HG02678 (cell line): ENCODE measurements around the gene ABCC6.
"Not testable (repeated sequence)": the region's sequence is repeated elsewhere in the genome, so short reads cannot be mapped to it uniquely, and the experiment has no call there.

Source experiments
- ATAC-seq: cut with Tn5 transposase; IDR thresholded peaks from one replicate; pipeline ENCODE4 v1.9.1; 2021; ENCODE audit warnings: mild to moderate bottlenecking, moderate library complexity; ENCODE audit not compliant: unreplicated experiment

ABCC6 gene

DNA sequence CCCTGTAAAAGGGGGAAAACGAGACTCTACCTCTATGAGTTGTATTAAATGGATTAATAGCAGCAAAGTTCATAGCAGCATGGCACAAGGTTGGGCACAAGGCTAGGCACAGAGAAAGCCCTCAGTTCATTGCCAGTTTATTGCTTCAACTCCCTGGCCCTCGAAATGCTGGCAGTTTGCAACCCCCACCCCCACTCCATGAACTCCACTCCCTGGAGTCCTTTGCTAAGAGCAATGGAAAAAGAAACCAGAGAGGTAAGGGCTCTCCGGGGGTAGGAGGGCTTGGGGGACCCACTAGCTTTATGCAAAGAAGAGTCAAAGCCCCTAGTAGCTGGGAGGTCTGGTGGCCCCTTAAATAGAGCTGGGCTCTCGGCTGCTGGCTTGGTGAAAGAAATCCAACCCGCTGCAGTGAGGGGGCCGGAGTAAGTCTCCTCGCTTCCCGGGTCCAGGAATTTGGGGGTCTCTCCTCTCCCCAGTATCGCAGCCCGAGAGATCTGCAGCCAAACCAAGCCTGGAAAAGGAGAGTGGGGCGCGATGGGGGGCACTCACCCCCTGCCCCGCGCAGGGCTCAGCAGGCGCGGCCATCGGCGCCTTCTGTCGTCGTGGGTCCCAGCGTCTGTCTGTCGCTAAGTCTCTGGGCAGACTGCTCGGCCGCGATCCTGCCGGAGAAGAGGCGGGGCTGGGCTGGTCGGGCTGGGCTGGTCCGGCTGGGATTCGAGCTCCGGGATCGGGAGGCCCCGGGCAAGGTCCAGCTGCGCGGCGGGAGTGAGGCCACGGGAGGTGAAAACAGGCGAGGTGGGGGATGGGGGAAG, at the start of gene ABCC6:
ABCC6 (minus strand) TSS at position 645 of the 812 bp plus-strand sequence; CDS start at position 585, 60 bp downstream.
- not testable (repeated sequence) for ATAC-seq

DNA sequence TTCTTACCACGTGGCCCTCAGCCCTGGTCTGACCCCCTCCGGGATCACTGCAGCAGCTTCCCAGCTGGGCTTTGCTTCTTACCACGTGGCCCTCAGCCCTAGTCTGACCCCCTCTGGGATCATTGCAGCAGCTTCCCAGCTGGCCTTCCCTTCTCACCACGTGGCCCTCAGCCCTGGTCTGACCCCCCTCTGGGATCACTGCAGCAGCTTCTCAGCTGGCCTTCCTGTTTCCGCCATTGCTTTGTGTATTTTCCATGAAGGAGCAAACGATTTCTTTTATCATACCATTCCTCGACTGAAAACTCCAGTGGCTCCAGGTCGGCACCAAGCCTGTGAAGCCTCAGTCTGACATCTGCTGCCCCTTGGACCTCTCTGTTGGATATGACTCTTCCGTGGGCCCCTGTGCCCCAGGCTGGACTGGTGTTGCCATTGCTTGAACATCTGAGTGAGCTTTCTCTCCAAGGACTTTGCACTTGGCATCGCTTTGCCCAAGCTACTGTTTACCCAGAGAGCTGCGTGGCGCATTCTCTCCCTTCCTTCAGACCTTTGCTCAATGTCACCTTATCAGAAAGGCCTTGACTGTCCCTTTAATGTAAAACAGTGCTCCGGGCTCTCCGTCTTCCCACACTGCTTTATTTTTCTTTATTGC, 49.4 kb upstream of the ABCC6 start:
- not testable (repeated sequence) for ATAC-seq

DNA sequence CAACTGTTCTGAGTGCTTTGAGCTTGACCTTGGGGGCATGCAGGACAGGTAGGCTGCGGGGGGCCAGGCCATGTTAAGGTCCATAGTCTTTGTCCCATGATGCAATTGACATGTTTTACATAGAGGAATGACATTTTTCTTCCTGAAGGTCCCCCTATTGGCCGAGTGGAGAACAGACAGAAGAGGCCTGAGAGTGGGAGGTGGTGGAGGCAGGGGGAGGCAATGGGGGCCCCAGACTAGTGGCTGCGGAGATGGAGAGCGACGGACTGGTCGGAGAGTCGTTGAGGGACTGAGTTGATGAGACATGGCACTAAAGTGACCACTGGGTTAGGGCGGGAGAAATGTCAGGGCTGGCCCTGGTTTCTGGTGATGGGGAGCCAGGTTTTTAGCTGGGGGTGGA, 48.4 kb upstream of the ABCC6 start:
- ATAC-seq: not testable (repeated sequence)

DNA sequence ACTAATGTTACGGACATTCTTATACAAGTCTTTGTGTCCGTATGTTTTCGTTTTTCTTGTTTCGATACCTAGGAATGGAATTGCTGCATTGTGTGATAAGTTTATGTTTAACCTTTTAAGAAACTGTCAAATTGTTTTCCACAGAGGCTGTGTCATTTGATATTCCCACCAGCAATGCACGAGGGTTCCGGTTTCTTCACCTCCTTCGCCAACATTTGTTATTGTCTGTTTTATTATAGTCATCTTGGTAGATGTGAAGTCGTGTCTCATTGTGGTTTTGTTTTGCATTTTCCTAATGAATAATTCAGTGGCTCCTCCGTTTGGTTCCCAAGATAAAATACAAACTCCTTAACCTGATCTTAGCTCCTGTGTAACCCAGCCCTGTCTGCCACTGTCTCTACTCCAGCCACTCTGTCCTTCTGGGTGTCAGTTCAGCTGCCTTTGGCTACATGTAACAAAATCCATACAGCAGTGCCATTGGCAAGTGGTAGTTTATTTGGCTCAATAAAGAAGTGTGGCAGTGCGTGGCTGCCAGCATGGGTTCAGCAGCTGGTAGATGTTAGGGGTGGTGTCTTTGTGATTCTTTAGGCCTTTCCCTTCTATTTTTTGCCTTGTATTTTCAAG, 45.0 kb upstream of the ABCC6 start:
- ATAC-seq: not testable (repeated sequence)

DNA sequence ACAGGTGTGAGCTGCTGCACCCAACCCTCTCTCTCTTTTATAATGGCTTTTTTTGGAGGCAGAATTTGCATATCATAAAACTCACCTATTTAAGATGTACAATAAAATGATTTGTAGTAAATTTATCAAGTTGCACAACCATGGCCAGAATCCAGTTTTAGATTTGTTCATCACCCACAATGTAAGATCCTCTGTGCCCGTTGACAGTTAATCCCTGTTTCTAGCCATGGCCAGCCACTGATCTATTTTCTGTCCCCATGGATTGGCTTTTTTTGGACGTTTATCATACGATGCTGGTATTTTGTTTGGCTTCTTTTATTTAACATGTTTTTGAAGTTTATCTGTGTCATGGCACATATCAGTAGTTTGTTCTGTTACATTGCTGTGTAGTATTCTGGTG, 44.4 kb upstream of the ABCC6 start:
- not testable (repeated sequence) for ATAC-seq

DNA sequence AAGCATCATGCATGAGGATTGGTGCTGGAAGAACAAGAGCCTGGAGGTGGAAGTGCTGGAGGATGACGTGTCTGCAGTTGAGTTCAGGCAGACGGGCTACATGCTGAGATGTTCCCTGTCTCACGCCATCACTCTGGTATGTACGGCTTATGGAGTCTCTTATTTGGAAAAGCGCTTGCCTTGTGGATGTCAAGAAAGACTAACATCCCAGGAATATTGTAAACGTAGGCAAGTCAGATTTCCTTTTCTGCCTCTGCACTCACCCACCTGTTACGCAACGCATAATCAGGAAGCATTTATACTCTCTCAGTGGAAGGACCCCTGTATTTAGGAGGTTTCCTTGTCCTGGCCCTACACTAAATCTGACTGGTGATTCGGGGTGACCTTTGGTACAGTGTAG, 41.8 kb upstream of the ABCC6 start:
- ATAC-seq: not testable (repeated sequence)

DNA sequence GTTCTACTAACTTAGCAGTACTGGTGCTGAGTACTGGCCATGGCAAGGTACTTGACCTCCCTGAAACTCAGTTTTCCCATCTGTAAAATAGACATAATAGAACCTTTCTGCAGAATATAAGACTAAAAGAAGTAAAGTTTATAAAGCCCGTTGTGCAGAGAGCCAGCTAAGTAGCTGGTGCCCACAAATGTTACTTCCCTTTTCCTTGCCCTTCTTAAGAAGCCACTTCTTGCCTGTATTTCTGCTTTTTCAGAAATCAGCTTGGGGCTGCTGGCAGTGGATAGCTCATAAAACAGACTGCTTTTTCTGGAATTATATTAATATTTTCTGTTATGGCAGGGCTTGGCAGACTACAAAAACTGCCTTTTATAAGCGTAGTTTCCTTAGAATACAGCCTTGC, 40.7 kb upstream of the ABCC6 start:
- not testable (repeated sequence) for ATAC-seq

DNA sequence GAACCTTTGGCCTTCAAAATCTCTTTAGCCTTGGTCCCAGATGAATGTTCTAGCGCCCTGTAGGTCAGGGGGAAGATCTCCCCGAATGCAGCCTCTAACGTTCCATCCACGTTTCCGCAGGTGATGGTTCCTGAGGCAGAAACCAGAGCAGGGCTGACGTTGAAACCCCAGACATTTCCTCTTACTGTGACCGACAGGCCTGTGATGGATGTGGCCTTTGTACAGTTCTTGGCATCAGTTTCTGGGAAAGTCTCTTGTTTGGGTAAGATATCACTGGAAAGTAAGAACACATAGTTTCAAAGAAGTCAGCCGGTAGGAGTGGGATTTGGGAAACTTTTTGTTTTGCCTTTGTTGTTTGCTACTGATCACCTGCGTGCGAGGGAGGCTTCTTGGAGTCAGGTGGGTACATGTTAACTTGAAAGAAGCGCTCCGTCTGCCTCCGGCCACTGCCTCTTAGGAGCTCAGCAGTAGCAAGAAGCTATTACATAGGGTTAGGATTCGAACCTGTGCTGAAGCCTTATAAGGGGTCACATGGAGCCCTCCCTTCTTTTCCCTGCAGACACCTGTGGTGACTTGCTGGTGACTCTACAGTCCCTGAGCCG, 39.8 kb upstream of the ABCC6 start:
- not testable (repeated sequence) for ATAC-seq

DNA sequence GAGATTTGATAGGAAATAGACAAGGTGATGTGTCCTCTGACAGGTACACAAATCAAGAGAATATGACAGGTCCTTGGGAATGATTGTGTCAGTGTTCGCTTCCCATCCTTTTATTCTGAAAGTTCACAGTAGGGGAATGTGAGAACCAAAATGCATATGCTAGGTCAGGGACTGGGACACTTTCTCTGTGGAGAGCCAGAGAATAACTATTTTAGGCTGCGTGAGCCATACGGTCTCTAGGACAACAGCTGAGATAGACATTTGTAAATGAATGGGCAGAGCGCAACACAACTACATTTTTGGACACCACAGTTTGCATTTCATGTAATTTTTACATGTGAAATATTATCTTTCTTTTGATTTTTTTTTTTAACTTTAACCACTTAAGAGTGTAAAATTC, 36.7 kb upstream of the ABCC6 start:
- not testable (repeated sequence) for ATAC-seq

DNA sequence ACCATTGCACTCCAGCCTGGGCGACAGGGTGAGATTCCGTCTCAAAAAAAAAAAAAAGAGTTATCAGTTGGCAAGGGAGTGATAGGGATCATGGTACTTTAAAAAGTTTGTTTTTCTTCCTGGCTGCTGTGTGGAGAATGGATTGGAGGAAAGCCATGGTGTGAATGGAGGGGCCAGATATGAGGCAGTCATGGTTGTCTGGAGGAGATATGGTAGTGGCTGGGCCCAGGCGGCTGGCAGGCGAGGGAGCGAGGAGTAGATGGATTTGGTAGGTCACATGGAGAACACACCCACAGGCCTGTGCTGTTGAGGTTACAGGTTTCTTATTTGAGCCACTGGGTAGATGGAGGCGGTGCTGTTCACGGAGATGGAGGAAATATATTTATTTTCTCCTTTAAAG, 35.5 kb upstream of the ABCC6 start:
- ATAC-seq: not testable (repeated sequence)

DNA sequence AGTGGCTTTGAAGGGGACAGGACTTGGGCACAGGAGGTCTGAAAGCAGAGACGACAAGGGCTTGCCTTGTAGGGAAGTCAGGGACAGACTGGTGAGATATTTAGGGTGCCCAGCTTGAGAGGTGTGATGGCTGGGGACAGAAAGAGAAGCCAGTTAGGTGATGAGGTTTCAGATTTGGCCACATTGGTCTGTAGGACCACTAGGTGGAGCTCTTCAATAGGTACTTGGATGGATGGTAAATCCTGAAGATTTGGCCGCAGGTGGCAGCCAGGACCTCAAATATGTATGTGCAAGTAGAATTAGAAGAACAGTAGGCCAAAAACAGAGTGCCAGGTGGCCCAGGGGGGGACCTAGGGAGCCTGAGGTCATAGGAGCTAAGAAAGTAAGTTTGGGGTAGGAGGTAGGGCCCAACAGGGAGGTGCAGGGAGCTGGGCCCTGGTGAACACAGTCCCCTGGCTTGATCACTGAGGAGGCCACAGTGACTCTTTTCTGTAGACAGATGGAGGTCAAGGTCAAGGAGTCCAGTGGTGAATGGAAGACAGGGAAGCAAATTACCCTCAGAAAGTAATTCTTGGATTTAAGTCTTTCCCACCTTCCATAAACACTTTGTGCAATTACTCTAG, 34.1 kb upstream of the ABCC6 start:
- ATAC-seq: not testable (repeated sequence)

DNA sequence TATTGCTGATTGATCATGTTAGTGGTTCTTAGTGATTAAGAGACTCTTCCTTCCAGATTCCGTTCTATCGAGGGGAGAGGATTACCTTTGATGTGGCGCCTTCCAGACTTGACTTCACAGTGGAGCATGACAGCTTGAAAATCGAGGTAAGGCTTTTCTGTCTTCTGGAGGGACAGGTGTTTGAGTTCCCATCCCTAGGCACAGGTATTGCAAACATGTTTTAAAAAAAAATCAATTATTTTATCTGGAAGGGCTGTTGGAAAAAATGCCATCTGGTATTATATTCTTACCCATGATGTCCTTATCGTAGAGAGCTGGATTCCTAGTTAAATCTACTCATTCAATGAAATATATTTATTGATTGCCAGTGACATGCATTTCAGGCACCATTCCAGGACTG, 29.1 kb upstream of the ABCC6 start:
- not testable (repeated sequence) for ATAC-seq

DNA sequence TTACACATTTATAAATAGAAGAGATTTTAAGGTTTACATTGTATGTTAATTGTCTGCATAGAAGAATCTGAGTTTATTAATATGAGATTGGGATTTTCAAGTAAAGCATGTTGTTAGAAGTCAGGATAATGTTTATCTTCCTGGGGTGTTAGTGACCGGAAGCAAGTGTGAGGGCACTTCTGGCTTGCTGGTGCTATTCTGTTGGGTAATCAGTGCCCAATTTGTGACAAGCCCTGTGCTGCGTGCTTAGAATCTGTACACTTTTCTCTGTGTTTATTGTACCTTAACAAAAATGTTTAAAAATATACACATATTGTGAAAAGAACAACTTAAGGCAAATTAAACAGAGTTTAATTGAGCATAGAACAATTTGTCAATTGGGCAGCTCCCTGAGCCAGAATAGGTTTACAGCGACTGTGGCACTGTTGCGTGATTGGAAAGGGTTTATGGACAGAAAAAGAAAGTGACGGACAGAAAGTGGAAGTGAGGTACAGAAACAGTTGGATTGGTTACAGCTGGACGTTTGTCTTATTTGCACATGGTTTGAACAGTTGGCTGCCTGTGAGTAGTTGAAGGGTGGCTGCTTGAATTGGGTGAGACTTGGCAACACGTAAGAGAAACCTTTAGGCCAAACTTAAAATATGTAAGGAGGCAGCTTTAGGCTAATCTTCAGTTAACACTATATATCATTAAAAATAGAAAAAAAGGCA, 26.5 kb upstream of the ABCC6 start:
- ATAC-seq: not testable (repeated sequence)

DNA sequence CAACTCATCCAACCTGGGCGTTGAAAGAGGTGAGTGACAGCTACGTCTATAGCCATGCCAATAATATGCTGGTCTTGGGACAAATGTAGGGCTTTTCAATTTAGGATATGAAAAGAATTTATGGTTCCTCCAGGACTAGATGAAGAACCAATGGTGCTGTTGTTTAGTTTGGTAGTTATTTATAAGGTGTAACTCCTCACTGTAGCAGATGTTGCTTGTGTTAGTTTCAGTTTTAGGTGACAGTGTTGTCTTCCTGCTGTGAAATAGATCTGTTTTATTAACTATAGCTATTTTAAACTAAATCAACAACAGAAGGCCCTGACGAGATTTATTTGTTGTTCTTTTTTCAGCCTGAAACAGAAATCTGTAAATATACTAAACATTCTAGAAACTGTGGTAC, 24.1 kb upstream of the ABCC6 start:
- ATAC-seq: not testable (repeated sequence)

DNA sequence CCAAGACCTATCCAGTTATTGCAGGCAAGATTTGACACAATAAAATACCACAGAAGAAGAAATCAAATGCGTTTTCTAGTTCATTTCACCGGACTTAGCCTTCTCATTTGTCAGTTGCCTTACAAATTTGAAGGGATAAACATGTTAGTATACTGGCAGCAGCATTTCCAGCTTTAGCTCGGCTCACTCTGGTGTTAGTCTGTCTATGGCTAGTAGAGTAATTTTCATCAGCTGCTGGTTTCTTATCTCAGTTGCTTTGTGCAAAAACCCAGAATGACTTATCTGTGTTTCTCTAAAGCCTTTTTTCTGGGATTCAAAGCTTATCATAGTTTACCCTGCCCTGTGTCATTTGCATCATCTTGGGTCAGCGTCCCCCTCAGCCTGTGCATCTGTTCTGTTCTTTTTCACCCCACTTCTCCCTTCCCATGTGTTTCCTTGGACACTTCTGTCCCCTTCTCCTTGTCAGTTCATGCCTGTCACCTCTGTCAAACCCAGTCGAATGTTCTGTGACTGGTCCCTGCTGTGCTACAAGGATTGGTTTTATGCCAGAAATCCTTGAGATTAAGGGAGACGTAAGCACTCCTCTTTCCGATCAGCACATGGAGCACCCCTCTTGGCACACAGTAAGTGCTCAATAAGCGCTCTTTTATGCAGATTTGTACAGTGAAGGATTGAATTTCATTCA, 23.4 kb upstream of the ABCC6 start:
- not testable (repeated sequence) for ATAC-seq

DNA sequence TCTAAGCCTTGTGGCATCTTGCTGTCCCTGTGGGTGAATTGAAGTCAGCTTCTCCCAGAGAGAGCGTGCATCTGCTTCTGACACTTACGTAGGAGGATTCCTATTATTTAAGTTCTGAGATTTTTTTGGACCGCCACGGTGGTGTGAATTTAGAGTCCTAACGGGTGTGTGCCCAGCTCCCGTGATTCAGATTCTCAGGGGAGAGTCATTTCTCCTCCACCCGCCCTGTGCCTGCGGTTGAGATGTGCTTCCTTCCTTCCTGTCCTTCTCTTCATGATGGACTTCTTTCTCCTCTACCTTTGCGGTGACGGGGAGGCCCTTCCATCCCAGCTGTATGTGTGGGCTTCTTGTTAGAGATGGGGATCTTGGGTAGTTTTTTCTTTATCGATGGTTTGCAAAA, 20.6 kb upstream of the ABCC6 start:
- ATAC-seq: not testable (repeated sequence)

DNA sequence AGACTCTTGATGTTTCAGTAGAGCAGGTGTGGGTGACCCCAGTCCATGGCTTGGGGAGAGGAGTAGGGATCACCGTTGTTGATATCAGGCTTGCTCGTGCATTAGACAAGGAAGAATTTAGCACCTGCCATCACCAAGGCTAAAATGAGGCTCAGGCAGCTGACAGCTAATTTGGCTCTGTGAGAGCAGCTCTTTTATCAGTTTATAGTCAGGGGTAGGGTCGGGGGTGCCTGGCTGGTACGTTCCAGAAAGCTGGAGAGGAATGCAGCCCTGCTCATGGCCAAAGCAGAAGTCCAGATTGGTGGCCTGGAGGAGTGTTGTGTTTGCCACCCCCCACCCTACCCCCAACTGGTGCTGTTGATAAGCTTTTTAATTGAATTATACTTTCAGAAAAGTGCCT, 17.4 kb upstream of the ABCC6 start:
- not testable (repeated sequence) for ATAC-seq

DNA sequence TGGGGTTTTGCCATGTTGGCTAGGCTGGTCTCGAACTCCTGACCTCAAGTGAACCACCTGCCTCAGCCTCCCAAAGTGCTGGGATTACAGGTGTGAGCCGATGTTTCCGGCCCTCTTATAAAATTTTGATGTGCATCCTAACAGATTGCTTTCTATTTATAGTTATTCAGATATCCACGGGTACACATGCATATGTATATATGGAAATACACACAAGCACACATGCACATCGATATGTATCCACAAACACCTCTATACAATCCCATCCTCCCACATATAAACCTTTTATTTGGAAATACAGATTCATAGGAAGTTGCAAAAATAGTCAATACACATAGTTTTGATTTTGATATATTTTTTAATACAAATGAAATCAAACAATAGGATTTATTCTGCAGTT, 14.4 kb upstream of the ABCC6 start:
- not testable (repeated sequence) for ATAC-seq

DNA sequence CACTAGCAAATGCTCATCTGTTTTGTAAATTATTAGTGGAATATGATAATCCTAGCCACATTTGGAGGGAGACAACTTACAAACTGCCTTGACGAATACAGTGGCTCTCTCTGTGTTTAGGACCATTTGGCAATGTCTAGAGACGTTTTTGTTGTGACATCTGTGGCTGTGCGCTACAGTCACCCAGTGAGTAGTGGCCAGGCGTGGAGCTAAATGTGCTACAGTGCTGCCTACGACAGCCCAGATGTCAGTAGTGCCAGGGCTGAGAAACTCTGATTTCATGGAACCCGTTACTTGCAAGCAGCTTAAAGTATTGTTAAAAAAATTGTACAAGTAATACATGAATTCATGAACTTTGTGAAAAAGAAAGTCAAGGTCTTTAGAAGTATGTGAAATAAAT, 13.8 kb upstream of the ABCC6 start:
- ATAC-seq: not testable (repeated sequence)

DNA sequence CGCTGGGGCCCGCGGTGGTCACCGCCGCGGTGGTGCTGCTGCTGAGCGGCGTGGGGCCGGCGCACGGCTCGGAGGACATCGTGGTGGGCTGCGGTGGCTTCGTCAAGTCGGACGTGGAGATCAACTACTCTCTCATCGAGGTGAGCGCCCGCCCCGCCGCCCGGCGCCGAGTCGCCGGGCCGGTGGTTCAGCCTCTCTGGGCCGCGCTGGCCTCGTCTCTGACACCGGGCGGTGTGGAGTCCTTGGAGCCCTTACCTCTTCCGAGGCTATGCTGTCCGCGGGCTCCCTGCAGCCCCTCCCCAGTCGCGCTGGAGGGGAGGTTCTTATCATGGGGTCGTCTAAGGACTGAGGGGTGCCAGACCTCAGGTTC, 9.4 kb upstream of the ABCC6 start:
- not testable (repeated sequence) for ATAC-seq
